Coronary artery (tissue), 2 donors: ENCODE measurements around the gene CNOT8.

Experiments used
- DNase-seq: peaks from one replicate; pipeline ENCODE4 v3.0.0-alpha.2; 2017; ENCODE audit warnings: low spot score
- H3K27ac ChIP-seq, 2 donors: fragments of 200-600 bp; sonication (generic); one replicate each; pipeline ENCODE4 v1.5.1; 2016 to 2019
- H3K4me3 ChIP-seq: fragments of 200-600 bp; sonication (generic); 2 replicates; pipeline ENCODE4 v1.5.1; 2016; ENCODE audit warnings: mild to moderate bottlenecking, moderate library complexity
- TF ChIP-seq, protein P1 (sequence below): fragments of 200-600 bp; sonication (generic); IDR thresholded peaks from one replicate; pipeline ENCODE4 v1.5.1; 2019; ENCODE audit warnings: antibody characterized with exemption

CNOT8 gene

DNA sequence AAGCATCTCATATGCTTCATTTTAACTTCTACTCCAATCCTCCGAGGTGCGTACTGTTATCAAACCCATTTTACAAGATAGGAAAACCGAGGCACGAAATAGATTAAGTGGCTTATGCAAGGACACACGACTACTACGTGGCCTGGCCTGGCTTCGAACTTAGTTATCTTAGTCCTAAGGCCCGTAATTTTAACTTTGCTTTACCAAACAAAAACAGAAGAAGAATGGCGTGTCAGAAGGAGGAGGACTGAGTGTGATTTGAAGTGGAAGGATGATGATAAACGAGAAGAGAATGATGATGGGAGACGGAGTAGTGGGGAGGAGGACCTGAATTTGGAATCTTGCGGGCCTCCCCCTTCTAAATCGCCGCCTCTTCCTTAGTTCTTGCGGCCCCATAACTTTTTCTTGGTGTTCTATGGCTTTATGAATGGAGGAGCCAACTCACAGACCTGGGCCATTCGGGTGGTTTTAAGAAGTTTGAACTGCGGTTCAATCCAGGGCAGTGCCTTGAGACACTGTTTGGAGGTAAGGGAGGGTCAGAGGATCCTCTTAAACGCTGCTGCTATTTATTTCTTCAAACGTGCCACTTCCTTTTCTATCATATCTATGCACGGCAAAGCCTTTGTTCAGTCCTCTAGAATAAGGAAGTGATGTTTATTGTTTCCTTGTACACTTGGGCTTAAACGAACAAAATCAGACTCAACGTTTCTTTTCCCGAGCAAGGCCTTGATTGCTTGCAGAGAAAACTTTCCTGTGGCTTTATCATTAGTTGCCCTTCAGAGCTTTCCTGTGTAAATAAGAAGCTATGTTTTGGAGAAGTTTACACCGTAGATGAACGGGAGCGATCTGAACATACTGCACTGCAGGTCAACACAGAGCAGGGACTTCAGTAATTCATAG lies 795 bp downstream of the CNOT8 start:
- TF ChIP-seq, protein P1, sequence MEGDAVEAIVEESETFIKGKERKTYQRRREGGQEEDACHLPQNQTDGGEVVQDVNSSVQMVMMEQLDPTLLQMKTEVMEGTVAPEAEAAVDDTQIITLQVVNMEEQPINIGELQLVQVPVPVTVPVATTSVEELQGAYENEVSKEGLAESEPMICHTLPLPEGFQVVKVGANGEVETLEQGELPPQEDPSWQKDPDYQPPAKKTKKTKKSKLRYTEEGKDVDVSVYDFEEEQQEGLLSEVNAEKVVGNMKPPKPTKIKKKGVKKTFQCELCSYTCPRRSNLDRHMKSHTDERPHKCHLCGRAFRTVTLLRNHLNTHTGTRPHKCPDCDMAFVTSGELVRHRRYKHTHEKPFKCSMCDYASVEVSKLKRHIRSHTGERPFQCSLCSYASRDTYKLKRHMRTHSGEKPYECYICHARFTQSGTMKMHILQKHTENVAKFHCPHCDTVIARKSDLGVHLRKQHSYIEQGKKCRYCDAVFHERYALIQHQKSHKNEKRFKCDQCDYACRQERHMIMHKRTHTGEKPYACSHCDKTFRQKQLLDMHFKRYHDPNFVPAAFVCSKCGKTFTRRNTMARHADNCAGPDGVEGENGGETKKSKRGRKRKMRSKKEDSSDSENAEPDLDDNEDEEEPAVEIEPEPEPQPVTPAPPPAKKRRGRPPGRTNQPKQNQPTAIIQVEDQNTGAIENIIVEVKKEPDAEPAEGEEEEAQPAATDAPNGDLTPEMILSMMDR: no peak
- no peak for DNase-seq
- Histone ChIP-seq H3K27ac (peak overlapping the region; percentile 90 to 97), H3K4me3 (peak overlapping the region; percentile 93)

DNA sequence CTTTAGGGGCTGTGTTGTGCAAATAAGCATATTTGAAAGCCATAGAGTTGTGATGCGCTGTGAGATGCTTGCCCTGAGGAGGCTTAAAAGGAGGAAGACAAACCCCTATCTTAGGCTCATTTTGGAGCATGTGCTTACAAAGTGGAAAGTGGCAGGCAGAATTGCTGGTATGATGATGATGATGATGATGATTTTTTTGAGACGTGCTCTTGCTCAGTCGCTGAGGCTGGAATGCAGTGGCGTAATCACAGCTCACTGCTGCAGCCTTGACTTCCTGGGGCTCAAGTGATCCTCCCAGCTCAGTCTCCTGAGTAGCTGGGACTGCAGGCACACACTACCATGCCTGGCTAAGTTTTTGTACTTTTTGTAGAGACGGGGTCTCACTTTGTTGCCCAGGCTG lies 1.7 kb downstream of the CNOT8 start:
- Histone ChIP-seq H3K27ac (peak overlapping the region; percentile 90 to 97), H3K4me3 (peak overlapping the region; percentile 93)
- TF ChIP-seq, protein P1: no peak
- DNase-seq: no peak

DNA sequence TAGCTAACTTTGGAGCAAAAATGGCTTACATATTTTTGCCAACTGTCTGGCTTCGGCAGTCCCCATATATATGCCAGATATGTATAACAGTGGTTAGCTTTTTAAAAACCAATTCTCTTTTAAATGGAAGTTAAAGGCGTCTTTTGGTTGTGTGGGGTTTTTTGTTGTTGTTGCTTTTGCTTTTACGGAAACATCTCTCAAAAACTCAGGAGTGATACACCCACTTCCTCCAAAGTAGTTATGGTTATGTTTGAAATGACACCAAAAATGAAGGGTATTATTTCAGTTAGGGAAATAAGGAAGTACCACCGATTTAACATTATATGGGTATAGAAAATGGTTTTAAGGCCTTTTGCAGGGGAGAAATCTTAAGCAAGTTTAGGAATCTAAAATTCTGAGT lies 2.3 kb downstream of the CNOT8 start:
- TF ChIP-seq, protein P1: no peak
- peak overlapping the region in 1 of 2 donors; percentile 97 for H3K27ac ChIP-seq
- H3K4me3 ChIP-seq: peak overlapping the region; percentile 93
- no peak for DNase-seq

DNA sequence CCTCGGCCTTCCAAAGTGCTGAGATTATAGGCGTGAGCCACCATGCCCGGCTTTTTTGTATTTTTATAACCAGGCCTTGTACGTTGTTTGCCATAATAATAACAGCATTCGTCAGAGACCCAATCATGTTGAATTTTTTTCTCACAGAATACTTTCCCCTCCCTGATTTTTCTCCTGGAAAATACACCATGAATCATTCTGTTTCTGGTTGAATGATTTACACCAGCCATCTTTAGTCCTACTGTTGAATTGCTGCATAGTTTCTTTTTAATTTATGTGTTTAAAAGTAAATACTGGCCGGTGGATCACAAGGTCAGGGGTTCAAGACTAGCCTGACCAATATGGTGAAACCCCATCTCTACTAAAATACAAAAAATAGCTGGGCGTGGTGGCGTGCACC lies 3.5 kb downstream of the CNOT8 start:
- Histone ChIP-seq H3K4me3 (no peak overlapping the region), H3K27ac (no peak overlapping the region)
- TF ChIP-seq, protein P1: no peak
- no peak for DNase-seq

DNA sequence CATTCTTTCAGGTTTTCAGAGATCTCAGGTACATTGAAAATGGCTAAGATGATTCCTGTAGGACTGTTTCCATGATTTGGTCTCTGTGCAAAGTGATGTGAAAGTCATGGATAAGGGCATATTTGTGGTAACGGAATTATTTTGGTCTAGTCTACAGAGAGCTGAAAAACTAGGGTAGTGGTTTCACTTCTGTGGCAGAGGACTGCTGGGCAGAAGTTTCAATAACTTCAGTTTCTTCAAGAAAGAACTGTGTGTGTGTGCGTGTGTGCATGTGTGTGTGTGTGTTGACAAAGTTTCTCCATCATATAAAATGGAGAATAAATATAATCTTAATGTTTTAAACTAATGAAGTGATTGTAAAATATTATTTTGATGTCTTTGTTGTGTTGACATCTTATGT lies 4.3 kb downstream of the CNOT8 start:
- no peak overlapping the region for H3K27ac ChIP-seq
- no peak for DNase-seq

DNA sequence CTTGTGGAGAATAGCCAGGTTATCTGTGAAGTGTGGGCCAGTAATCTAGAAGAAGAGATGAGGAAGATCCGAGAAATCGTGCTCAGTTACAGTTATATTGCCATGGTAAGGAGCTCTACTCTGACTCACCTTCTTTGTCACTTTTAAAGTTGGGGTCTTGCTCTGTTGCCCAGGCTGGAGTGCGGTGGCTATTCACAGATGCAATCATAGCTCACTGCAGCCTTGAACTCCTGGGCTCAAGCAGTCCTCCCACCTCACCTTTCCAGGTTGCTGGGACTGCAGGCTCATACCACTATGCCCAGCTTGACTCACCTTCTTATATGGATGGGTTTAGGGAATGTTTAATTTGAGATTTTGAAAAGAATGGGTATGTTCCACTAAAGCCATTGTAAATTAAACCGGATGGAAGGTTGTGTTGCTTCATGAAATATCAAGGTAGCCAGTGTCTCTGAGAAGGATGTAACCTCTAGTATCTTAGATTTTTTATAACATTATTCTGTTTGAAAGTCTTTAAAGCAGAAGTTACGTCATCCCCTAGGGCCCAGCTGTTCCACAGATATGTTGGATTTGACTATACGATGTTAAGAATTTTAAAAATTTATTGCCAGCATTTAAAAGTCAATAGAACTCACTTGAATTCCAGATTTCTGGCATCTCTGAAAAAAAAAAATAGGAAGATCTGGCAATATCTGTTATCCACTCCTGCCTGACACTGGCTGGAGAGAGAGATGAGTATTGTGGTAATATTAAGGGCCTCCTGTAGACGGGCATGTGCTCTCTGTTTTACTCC lies 5.1 kb downstream of the CNOT8 start:
- TF ChIP-seq, protein P1: no peak
- no peak for DNase-seq
- H3K4me3 ChIP-seq: no peak overlapping the region
- H3K27ac ChIP-seq: no peak overlapping the region

More for the DNA sequence above, 4.3 kb downstream of the CNOT8 start:
- no peak overlapping the region for H3K4me3 ChIP-seq
- TF ChIP-seq, protein P1: no peak
